Measurements from ENCODE around the gene FMR1.

DNA sequence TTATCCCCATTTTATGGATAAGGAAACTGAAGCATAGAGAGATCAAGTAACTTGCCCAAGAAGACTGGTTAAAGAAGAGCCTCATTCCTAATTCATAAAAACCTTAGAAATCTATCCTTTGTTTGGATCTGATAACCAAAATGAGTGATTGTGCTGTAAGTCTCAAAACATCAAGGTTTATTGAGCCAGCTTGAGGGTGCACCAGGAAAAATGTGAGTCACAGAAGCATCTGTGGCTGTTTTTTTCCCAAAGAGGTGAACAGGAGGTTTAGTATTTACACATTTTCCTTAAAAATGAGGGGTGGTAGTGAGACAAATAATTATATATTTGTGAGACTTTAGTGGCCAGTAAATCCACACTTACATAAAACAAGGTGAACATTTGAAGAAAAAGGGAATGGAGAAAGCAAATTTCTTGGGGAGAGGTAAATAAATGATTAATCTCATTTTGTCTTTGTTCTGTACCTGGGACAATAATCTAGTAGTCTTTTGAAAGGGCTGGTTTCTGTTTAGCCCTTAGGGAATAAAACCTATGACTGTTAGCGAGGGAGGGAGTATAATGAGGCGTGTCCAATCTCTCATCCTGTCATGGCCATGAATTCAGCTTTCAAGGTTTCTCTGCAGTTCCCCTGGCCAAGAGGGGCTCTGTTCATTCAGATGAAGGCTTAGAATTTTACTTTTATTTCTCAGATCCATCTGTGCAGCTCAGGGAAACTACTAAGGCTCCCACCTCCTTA is 12.2 kb upstream of the FMR1 start:
- no peak for TF ChIP-seq MAFK (IDR thresholded peaks at IDR 0.05; ENCODE audit: partially characterized antibody)
- no peak for TF ChIP-seq KDM1A (IDR thresholded peaks at IDR 0.05; ENCODE audit: low read depth)
- TF ChIP-seq, protein P1, sequence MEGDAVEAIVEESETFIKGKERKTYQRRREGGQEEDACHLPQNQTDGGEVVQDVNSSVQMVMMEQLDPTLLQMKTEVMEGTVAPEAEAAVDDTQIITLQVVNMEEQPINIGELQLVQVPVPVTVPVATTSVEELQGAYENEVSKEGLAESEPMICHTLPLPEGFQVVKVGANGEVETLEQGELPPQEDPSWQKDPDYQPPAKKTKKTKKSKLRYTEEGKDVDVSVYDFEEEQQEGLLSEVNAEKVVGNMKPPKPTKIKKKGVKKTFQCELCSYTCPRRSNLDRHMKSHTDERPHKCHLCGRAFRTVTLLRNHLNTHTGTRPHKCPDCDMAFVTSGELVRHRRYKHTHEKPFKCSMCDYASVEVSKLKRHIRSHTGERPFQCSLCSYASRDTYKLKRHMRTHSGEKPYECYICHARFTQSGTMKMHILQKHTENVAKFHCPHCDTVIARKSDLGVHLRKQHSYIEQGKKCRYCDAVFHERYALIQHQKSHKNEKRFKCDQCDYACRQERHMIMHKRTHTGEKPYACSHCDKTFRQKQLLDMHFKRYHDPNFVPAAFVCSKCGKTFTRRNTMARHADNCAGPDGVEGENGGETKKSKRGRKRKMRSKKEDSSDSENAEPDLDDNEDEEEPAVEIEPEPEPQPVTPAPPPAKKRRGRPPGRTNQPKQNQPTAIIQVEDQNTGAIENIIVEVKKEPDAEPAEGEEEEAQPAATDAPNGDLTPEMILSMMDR (IDR thresholded peaks at IDR 0.05) = no peak
- TF ChIP-seq JUN (IDR thresholded peaks at IDR 0.05) = no peak
- no peak for TF ChIP-seq POLR2AphosphoS2 (conservative IDR thresholded peaks at IDR 0.05; ENCODE audit: low read length)
- TF ChIP-seq POLR2A (IDR thresholded peaks at IDR 0.05; ENCODE audit: low read length) = no peak
- no peak for TF ChIP-seq ZFP36 (IDR thresholded peaks at IDR 0.05; ENCODE audit: borderline replicate concordance, partially characterized antibody)
- no peak for TF ChIP-seq SMC3 (IDR thresholded peaks at IDR 0.05)

All from A549 (cell line).